Activated CD8-positive, alpha-beta T cell treated with anti-CD3 and anti-CD28 coated beads, Interleukin-2, amount 10 ng/mL, durations not matched to agents 7 days and 5 days (primary cell): ENCODE data around the gene SUPT20H. TPM values are rescaled to one million over a fixed set of nuclear protein-coding genes. Genes with fewer than 3 reads are reported as not detected.

Source experiments
- ATAC-seq: fragments of 150-1000 bp; cut with Tn5 transposase; one replicate; pipeline ENCODE4 v1.10.0; 2021; ENCODE audit warnings: moderate library complexity
- CTCF ChIA-PET: fragments of 350-600 bp; sonication (Branson Sonifier 250); formaldehyde crosslinking; loops from one replicate; lab custom pipeline; 2021; ENCODE audit warnings: antibody characterized with exemption; lab: Charles Lee
- POLR2A ChIA-PET: fragments of 350-600 bp; sonication (Branson Sonifier 250); formaldehyde crosslinking; loops from one replicate; lab custom pipeline; 2021; ENCODE audit warnings: antibody characterized with exemption; lab: Charles Lee
- DNase-seq: peaks from one replicate; pipeline ENCODE4 v3.0.0-alpha.2; 2020
- H3K27ac Mint-ChIP-seq: one replicate; pipeline ENCODE4 v1.8.0; 2021; ENCODE audit warnings: mild to moderate bottlenecking, mixed read lengths
- H3K27me3 Mint-ChIP-seq: one replicate; pipeline ENCODE4 v1.8.0; 2021; ENCODE audit warnings: low read depth, mixed read lengths
- H3K36me3 Mint-ChIP-seq: one replicate; pipeline ENCODE4 v1.8.0; 2021; ENCODE audit warnings: low read depth, mixed read lengths
- H3K4me1 Mint-ChIP-seq: one replicate; pipeline ENCODE4 v1.8.0; 2021; ENCODE audit warnings: low read depth, mixed read lengths
- H3K4me3 Mint-ChIP-seq: one replicate; pipeline ENCODE4 v1.8.0; 2021; ENCODE audit warnings: mild to moderate bottlenecking, mixed read lengths
- H3K9me3 Mint-ChIP-seq: one replicate; pipeline ENCODE4 v1.8.0; 2022; ENCODE audit warnings: mixed read lengths; ENCODE audit not compliant: insufficient read depth
- total RNA-seq, 2 experiments: library from RNA; stranded (reverse); gene quantifications; one replicate each; pipeline ENCODE4 v1.2.3, GENCODE V29; 2021

Gene SUPT20H
- total RNA-seq, 2 experiments from 2014 or later, result 67.4 to 71.5 TPM

- peak overlapping the region; percentile 100 for H3K27ac Mint-ChIP-seq
- ATAC-seq (no peak), DNase-seq (peak; percentile 28)
- peaks cover 51% of the 10 kb centered on the region for H3K36me3 Mint-ChIP-seq
- no peaks in the 10 kb centered on the region for H3K9me3 Mint-ChIP-seq
- peak overlapping the region; percentile 99 for H3K4me3 Mint-ChIP-seq
- no peaks in the 10 kb centered on the region for H3K27me3 Mint-ChIP-seq
- CTCF ChIA-PET, result interaction anchor here (0.9 to 4.5 kb wide), 3 partner anchors 9 to 36 kb away, joined by 3 to 25 read pairs (median 4); no protein-coding TSS in a partner anchor
- POLR2A ChIA-PET, result interaction anchor here (4.0 to 5.0 kb wide), 2 partner anchors 8 to 14 kb away, joined by 14 to 31 read pairs; no protein-coding TSS in a partner anchor
- H3K4me1 Mint-ChIP-seq, result peaks cover 36% of the 10 kb centered on the region
Measured at GRCh38 chr13:36998624-36999041, 60.9 kb downstream of the SUPT20H start.

GRCh38 chr13:36997716-36998427, 61.6 kb downstream of the SUPT20H start:
- DNase-seq (no peak), ATAC-seq (no peak)
- POLR2A ChIA-PET, result interaction anchor here (4.0 to 5.0 kb wide), 2 partner anchors 8 to 14 kb away, joined by 14 to 31 read pairs; no protein-coding TSS in a partner anchor
- peak overlapping the region; percentile 99 for H3K4me3 Mint-ChIP-seq
- peak overlapping the region; percentile 100 for H3K27ac Mint-ChIP-seq
- CTCF ChIA-PET, result interaction anchor here (0.7 to 1.2 kb wide), 3 partner anchors 8 to 15 kb away, joined by 3 to 4 read pairs (median 3); no protein-coding TSS in a partner anchor
- no peaks in the 10 kb centered on the region for H3K9me3 Mint-ChIP-seq
- H3K27me3 Mint-ChIP-seq, result no peaks in the 10 kb centered on the region
- peaks cover 50% of the 10 kb centered on the region for H3K36me3 Mint-ChIP-seq
- peaks cover 32% of the 10 kb centered on the region for H3K4me1 Mint-ChIP-seq

DNA sequence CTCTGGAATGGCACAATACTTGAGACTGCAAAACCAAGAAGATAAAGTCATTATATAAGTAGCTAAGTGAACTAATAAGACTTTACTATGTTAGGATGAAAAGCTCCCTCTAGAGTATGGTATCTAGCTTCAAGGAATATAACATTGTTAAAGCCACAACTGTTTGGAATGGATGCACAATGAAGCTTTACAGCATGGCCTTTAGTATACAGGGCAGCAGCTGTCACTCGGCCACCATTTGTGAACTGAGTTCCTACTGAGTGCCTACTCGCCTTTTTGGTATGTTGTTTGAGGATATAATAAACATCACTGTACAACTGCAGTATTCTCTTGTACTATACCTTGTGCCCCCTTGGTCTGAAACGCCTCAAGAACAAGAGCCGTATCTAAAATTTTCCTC, 67.1 kb downstream of the SUPT20H start:
- CTCF ChIA-PET, result interaction anchor here (1.1 to 3.5 kb wide), 2 partner anchors 9 to 11 kb away, joined by 4 to 17 read pairs; no protein-coding TSS in a partner anchor
- Mint-ChIP-seq H3K27me3 (no peaks in the 10 kb centered on the region), H3K27ac (no peak overlapping the region), H3K4me3 (no peak overlapping the region), H3K4me1 (peaks cover 14% of the 10 kb centered on the region), H3K36me3 (peaks cover 73% of the 10 kb centered on the region), H3K9me3 (no peaks in the 10 kb centered on the region)
- no peak for DNase-seq
- POLR2A ChIA-PET, result interaction anchor here (1.0 kb wide), 1 partner anchor 8 kb away, joined by 3 read pairs; no protein-coding TSS in a partner anchor
- no peak for ATAC-seq

- Mint-ChIP-seq H3K36me3 (peaks cover 49% of the 10 kb centered on the region), H3K4me3 (no peak overlapping the region), H3K27me3 (no peaks in the 10 kb centered on the region), H3K27ac (no peak overlapping the region), H3K4me1 (no peaks in the 10 kb centered on the region), H3K9me3 (no peaks in the 10 kb centered on the region)
- no peak for DNase-seq
- no peak for ATAC-seq
- ChIA-PET POLR2A (no interaction called here), CTCF (no interaction called here)
Measured at GRCh38 chr13:36986462-36987240, 72.8 kb downstream of the SUPT20H start.

GRCh38 chr13:36981156-36981743, 78.2 kb downstream of the SUPT20H start:
- Mint-ChIP-seq H3K27me3 (no peaks in the 10 kb centered on the region), H3K27ac (no peak overlapping the region), H3K4me1 (peaks cover 3% of the 10 kb centered on the region), H3K36me3 (peaks cover 37% of the 10 kb centered on the region), H3K4me3 (no peak overlapping the region), H3K9me3 (no peaks in the 10 kb centered on the region)
- CTCF ChIA-PET, result interaction anchor here (0.7 to 4.0 kb wide), 17 partner anchors 9 to 698 kb away, joined by 3 to 32 read pairs (median 4); no protein-coding TSS in a partner anchor
- DNase-seq, result no peak
- no peak for ATAC-seq
- POLR2A ChIA-PET, result interaction anchor here (0.7 kb wide), 1 partner anchor 10 kb away, joined by 3 read pairs; no protein-coding TSS in a partner anchor

DNA sequence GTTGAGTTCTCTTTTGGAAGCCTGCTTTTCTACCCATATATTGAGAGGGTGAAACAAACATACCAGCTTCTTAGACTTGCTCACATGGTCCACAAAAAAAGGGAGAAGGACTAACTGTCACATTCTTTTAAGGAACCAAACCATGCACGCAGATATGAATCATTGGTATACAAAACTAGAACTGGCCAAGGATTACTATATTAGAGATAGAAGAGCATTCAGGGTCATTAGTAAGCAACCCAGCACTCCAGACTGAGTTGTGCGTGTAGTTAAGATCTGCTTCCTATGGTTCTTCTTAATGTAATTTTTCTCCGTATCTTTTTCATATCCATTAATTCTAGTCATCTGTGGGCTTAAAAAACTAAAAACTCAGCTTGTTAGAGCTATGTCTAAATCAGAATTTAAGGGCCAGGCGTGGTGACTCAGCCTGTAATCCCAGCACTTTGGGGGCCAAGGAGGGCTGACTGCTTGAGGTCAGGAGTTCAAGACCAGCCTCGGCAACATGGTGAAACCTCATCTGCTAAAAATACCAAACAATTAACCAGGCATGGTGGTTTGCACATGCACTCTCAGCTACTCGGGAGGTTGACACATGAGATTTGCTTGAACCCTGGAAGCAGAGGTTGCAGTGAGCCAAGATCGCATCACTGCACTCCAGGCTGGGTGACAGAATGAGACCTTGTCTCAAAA, 80.0 kb downstream of the SUPT20H start:
- Mint-ChIP-seq H3K36me3 (peaks cover 44% of the 10 kb centered on the region), H3K4me1 (peaks cover 7% of the 10 kb centered on the region), H3K9me3 (no peaks in the 10 kb centered on the region), H3K27me3 (no peaks in the 10 kb centered on the region), H3K4me3 (no peak overlapping the region), H3K27ac (peak overlapping the region; percentile 11)
- no peak for ATAC-seq
- POLR2A ChIA-PET, result interaction anchor here (1.5 kb wide), 1 partner anchor 21 kb away, joined by 3 read pairs; no protein-coding TSS in a partner anchor
- DNase-seq, result no peak
- CTCF ChIA-PET, result interaction anchor here (0.6 to 4.0 kb wide), 4 partner anchors 10 to 1606 kb away, joined by 3 to 32 read pairs (median 4); no protein-coding TSS in a partner anchor

DNA sequence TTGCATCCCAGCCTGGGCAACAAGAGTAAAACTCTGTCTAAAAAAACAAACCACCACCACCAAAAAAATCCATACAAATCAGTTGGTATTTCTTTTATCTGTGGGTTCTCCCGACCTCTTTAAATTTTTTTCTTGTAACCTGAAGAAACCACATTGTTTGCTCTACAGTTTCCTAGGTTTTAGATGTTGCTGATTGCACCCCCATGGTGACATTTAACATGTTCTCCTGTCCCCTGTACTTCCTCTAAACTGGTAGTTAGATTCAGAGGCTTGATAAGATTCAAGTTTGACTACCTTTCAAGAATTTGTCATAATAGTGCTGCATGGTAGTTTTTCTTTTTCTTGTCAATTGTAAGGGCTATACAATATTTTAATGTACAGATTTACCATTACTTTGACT, 84.3 kb downstream of the SUPT20H start:
- no peak for ATAC-seq
- peak; percentile 25 for DNase-seq
- Mint-ChIP-seq H3K27ac (no peak overlapping the region), H3K9me3 (no peaks in the 10 kb centered on the region), H3K4me3 (no peak overlapping the region), H3K27me3 (no peaks in the 10 kb centered on the region), H3K36me3 (peaks cover 49% of the 10 kb centered on the region), H3K4me1 (peaks cover 4% of the 10 kb centered on the region)
- ChIA-PET POLR2A (no interaction called here), CTCF (no interaction called here)

GRCh38 chr13:36973621-36974295, 85.7 kb downstream of the SUPT20H start:
- CTCF ChIA-PET, result no interaction called here
- H3K9me3 Mint-ChIP-seq, result no peaks in the 10 kb centered on the region
- POLR2A ChIA-PET, result interaction anchor here (0.6 kb wide), 1 partner anchor 263 kb away, joined by 4 read pairs; no protein-coding TSS in a partner anchor

DNA sequence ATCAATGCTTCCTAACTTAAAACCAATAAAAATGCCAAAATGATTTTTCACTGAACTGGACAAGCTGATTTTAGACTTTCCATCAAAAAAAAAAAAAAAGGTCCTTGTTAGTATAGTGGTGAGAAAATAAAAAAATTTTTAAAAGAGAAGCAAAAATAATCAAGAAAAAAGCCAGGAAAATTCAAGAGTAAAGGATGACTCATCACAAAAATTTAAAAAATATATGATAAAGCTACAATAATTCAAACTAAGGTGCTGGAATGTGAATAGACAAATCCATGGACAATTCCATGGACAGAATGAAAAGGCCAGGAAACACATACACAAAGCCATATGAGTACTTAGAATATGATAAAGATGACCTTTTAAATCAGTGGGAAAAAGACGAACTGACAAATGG, 86.5 kb downstream of the SUPT20H start:
- H3K4me1 Mint-ChIP-seq, result peaks cover 4% of the 10 kb centered on the region
- POLR2A ChIA-PET, result interaction anchor here (0.6 kb wide), 1 partner anchor 262 kb away, joined by 4 read pairs; no protein-coding TSS in a partner anchor

More at GRCh38 chr13:36973621-36974295, 85.7 kb downstream of the SUPT20H start:
- H3K36me3 Mint-ChIP-seq, result peaks cover 49% of the 10 kb centered on the region
- H3K27ac Mint-ChIP-seq, result no peak overlapping the region
- no peak overlapping the region for H3K4me3 Mint-ChIP-seq
- ATAC-seq (no peak), DNase-seq (no peak)
- H3K27me3 Mint-ChIP-seq, result no peaks in the 10 kb centered on the region
- peaks cover 4% of the 10 kb centered on the region for H3K4me1 Mint-ChIP-seq

DNA sequence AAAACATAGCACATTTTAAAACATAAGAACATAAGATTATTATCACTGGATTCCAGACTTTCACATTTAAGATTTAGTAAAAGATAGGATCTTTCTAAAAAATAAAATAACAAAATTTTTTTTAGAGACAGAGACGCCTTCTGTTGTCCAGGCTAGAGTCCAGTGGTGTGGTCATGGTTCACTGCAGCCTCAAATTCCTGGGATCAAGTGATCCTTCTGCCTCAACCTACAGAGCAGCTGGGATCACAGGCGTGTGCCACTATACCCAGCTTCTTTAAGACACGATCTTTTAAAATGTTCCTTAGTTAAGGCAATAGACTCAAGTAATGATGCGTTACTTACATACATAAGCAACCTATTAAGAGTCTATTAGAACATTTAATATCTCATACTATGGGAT, 93.1 kb downstream of the SUPT20H start:
- H3K27ac Mint-ChIP-seq, result no peak overlapping the region
- ATAC-seq (no peak), DNase-seq (no peak)
- no peak overlapping the region for H3K4me3 Mint-ChIP-seq
- peaks cover 40% of the 10 kb centered on the region for H3K36me3 Mint-ChIP-seq
- H3K27me3 Mint-ChIP-seq, result no peaks in the 10 kb centered on the region
- ChIA-PET CTCF (no interaction called here), POLR2A (no interaction called here)
- H3K4me1 Mint-ChIP-seq, result peaks cover 4% of the 10 kb centered on the region
- H3K9me3 Mint-ChIP-seq, result no peaks in the 10 kb centered on the region

More for the DNA sequence above, 86.5 kb downstream of the SUPT20H start:
- Mint-ChIP-seq H3K27me3 (no peaks in the 10 kb centered on the region), H3K36me3 (peaks cover 52% of the 10 kb centered on the region), H3K9me3 (no peaks in the 10 kb centered on the region), H3K27ac (no peak overlapping the region), H3K4me3 (no peak overlapping the region)
- CTCF ChIA-PET, result no interaction called here
- ATAC-seq (no peak), DNase-seq (no peak)
